ENCODE data around the gene ANKRD52.
A peak's percentile ranks its signal among the peaks of the same experiment; 100 is the strongest.
"Not testable (repeated sequence)": the region's sequence is repeated elsewhere in the genome, so short reads cannot be mapped to it uniquely, and the experiment has no call there.

The ANKRD52 gene

GRCh38 chr12:56278905-56279304 lies 20.7 kb upstream of the ANKRD52 start:
- DNase-seq (ENCODE audit: low spot score): no peak
- TF ChIP-seq CTCF (conservative IDR thresholded peaks at IDR 0.05; ENCODE audit: low read depth): no peak
- CTCF ChIA-PET: interaction anchor here (0.9 kb wide), 1 partner anchor 936 kb away, joined by 4 read pairs; no protein-coding TSS in a partner anchor
- no peak overlapping the region for H3K27ac ChIP-seq
- POLR2A ChIA-PET (ENCODE audit: low non-redundant PET): interaction anchor here (0.5 to 0.6 kb wide), 2 partner anchors 11 to 185 kb away, joined by 3 to 8 read pairs; no protein-coding TSS in a partner anchor

DNA sequence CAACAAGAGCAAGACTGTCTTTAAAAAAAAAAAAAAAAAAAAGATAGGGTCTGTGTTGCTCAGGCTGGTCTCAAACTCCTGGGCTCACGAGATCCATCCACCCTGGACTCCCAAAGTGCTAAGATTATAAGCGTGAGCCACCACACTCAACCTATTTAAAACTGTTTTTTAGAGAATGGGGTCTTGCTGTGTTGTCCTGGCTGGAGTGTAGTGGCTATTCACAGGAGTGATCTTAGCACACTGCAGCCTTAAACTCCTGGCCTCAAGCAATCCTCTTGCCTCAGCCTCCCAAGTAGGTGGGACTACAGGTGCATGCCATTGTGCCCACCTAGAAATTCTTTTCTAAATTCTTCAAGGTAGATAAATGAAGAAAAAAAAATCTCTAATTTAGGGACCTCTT lies 16.1 kb upstream of the ANKRD52 start:
- no peak for DNase-seq (ENCODE audit: low spot score)
- ChIA-PET POLR2A (ENCODE audit: low non-redundant PET) (no interaction called here), CTCF (interaction anchor here (0.7 kb wide), 1 partner anchor 25 kb away, joined by 5 read pairs; no protein-coding TSS in a partner anchor)
- no peak for TF ChIP-seq CTCF (conservative IDR thresholded peaks at IDR 0.05; ENCODE audit: low read depth)
- no peak overlapping the region for H3K27ac ChIP-seq

DNA sequence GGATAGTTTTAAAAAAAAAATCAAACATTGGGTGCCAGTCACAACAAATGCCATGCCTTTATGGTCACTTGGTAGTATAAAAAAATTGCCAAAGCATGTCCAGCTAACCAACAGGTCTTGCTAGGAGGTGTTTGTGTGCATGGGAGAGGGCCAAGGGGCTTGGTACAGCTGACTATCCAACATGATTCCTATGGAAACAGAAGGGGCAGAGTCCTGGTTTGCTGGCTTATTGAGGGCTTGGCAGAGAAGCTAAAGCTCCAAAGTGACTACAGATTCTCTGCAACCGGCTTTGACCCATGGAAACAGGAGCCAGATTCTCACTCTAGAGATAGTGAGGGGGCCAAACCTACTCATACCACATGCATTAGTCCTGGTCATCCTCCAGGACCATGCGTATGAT lies 14.3 kb upstream of the ANKRD52 start:
- CTCF ChIA-PET: interaction anchor here (1.1 kb wide), 1 partner anchor 8 kb away, joined by 4 read pairs; no protein-coding TSS in a partner anchor
- H3K27ac ChIP-seq; POLR2A ChIA-PET (ENCODE audit: low non-redundant PET); DNase-seq (ENCODE audit: low spot score): not testable (repeated sequence)

DNA sequence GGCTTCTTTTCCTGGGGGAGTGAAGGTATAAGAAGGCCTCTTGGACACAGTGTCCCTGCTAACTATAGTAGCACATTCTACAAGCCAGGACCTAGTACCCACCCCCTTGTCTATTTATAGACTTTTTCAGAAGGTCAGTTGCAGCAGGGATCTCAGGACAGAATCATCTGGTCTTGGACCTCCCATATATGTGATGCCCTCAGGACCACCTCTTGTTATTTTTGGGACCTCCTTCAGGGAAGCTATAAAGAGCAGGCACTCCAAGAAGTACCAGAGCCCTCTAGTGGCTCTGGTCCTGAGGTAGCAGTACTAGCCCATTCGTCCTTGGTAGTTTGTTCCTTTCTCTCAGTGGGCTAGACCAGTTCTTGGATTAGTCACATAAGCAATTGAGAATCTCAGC lies 12.8 kb upstream of the ANKRD52 start:
- ChIA-PET CTCF (interaction anchor here (0.6 to 1.2 kb wide), 6 partner anchors 9 to 87 kb away, joined by 3 to 5 read pairs (median 4); partner anchors contain the start of gene ANKRD52), POLR2A (ENCODE audit: low non-redundant PET) (no interaction called here)
- no peak overlapping the region for H3K27ac ChIP-seq
- no peak for DNase-seq (ENCODE audit: low spot score)
- TF ChIP-seq CTCF (conservative IDR thresholded peaks at IDR 0.05; ENCODE audit: low read depth): no peak; the same call in 1 of the 2 replicates

DNA sequence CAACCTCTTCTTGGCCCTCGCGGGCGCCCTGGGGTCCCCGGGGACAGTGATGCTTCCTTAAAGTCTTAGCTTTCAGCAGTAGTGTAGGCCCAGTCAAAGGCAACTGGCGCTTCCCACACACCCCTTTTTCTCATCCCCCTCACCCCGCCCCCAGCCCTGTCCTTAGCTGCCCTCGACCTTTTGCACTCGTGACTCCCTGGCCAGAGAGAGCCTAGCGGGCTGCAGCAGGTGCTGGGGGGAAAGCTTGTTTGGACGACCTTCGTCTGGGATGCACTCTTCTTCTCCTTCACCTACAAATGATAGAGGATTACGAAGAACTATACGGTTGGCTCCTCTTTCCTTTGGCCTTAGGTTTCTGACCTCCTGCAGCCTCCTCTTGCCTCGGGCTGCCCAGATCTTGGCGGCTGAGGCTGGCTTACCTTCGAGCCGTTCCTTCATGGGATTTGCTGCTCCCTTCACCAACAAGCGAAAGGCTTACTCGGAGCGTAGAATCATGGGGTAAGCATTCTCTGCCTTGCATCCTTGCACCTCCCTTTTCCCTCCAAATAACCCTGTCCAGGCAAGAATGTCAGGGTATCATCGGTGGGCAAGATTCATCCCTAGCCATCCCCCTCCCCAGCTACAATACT lies 9.4 kb upstream of the ANKRD52 start:
- CTCF ChIA-PET: interaction anchor here (0.6 kb wide), 3 partner anchors 30 to 212 kb away, joined by 3 to 7 read pairs (median 3); no protein-coding TSS in a partner anchor
- POLR2A ChIA-PET (ENCODE audit: low non-redundant PET): interaction anchor here (0.6 kb wide), 2 partner anchors 11 to 32 kb away, joined by 3 to 8 read pairs; no protein-coding TSS in a partner anchor
- peak overlapping the region; percentile 87 for H3K27ac ChIP-seq
- DNase-seq (ENCODE audit: low spot score): no peak
- no peak for TF ChIP-seq CTCF (conservative IDR thresholded peaks at IDR 0.05; ENCODE audit: low read depth)

GRCh38 chr12:56266693-56267442 lies 8.7 kb upstream of the ANKRD52 start, which contains the start of gene COQ10A:
TSS of gene COQ10A (plus strand) at chr12:56266942. CDS start at chr12:56267119, 177 bp downstream.
- DNase-seq (ENCODE audit: low spot score): peak; percentile 86
- peak; percentile 53 for TF ChIP-seq CTCF (conservative IDR thresholded peaks at IDR 0.05; ENCODE audit: low read depth)
- CTCF ChIA-PET: interaction anchor here (0.6 to 1.1 kb wide), 9 partner anchors 9 to 341 kb away, joined by 3 to 7 read pairs (median 4); partner anchors contain the start of gene ANKRD52
- H3K27ac ChIP-seq: peak within 1 kb of the TSS; percentile 87
- POLR2A ChIA-PET (ENCODE audit: low non-redundant PET): interaction anchor here (0.7 kb wide), 1 partner anchor 25 kb away, joined by 3 read pairs; no protein-coding TSS in a partner anchor

- peak overlapping the region; percentile 87 for H3K27ac ChIP-seq
- ChIA-PET POLR2A (ENCODE audit: low non-redundant PET) (interaction anchor here (0.7 kb wide), 1 partner anchor 25 kb away, joined by 3 read pairs; no protein-coding TSS in a partner anchor), CTCF (interaction anchor here (0.6 to 1.1 kb wide), 6 partner anchors 8 to 342 kb away, joined by 3 to 5 read pairs (median 4); partner anchors contain the start of gene ANKRD52)
- DNase-seq (ENCODE audit: low spot score): not testable (repeated sequence)
Observed at GRCh38 chr12:56266068-56266692, 8.0 kb upstream of the ANKRD52 start.

DNA sequence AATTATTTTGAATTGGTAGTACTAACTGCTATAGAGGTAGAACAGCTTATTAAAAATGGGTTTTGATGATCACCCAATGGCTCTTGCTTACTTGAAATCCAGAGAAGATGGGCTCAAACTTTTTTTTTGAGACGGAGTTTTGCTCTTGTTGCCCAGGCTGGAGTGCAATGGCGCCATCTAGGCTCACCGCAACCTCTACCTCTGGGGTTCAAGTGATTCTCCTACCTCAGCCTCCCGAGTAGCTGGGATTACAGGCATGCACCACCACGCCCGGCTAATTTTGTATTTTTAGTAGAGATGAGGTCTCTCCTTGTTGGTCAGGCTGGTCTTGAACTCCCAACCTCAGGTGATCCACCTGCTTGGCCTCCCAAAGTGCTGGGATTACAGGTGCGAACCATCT lies 4.8 kb upstream of the ANKRD52 start:
- CTCF ChIA-PET; DNase-seq (ENCODE audit: low spot score); POLR2A ChIA-PET (ENCODE audit: low non-redundant PET): not testable (repeated sequence)
- H3K27ac ChIP-seq: peak overlapping the region; percentile 76
